Mesenchymal stem cell (in vitro differentiated cells and primary cell): ENCODE results near the gene RPH3AL.
A peak's percentile ranks its signal among the peaks of the same experiment; 100 is the strongest.

Source experiments
- DNase-seq: peaks from one replicate; pipeline ENCODE4 v3.0.0-alpha.2; 2013
- H2AFZ ChIP-seq: one replicate; pipeline ENCODE4 v1.6.1; 2013; ENCODE audit warnings: low read depth, mild to moderate bottlenecking, control low read depth, inconsistent platforms, low read length, moderate library complexity
- H2AK5ac ChIP-seq: 2 replicates; pipeline ENCODE4 v1.6.1; 2013; ENCODE audit warnings: low read length, moderate library complexity, mild to moderate bottlenecking, inconsistent platforms; ENCODE audit not compliant: severe bottlenecking
- H2BK120ac ChIP-seq: one replicate; pipeline ENCODE4 v1.6.1; 2013; ENCODE audit warnings: low read depth, mild to moderate bottlenecking, inconsistent platforms, low read length, moderate library complexity
- H2BK12ac ChIP-seq, 2 experiments: one replicate each; pipeline ENCODE4 v1.6.1; 2013; ENCODE audit warnings: inconsistent platforms in 2 of 2, low read length in 2 of 2, mild to moderate bottlenecking in 2 of 2, moderate library complexity in 2 of 2, control low read depth in 1 of 2
- H2BK15ac ChIP-seq: one replicate; pipeline ENCODE4 v1.6.1; 2013; ENCODE audit warnings: mild to moderate bottlenecking, low read depth, inconsistent platforms; ENCODE audit not compliant: poor library complexity, severe bottlenecking
- H2BK5ac ChIP-seq: 2 replicates; pipeline ENCODE4 v1.6.1; 2013; ENCODE audit warnings: low read depth, mild to moderate bottlenecking, low read length, control low read depth, inconsistent platforms; ENCODE audit not compliant: poor library complexity, severe bottlenecking
- H3K14ac ChIP-seq, 2 experiments: one replicate each; pipeline ENCODE4 v1.6.1; 2013; ENCODE audit warnings: inconsistent platforms in 2 of 2, low read length in 2 of 2, control low read depth in 1 of 2, mild to moderate bottlenecking in 1 of 2, moderate library complexity in 1 of 2
- H3K18ac ChIP-seq, 2 experiments: one replicate each; pipeline ENCODE4 v1.6.1; 2013; ENCODE audit warnings: inconsistent platforms in 2 of 2, low read length in 2 of 2, control low read depth in 1 of 2, low read depth in 1 of 2, mild to moderate bottlenecking in 1 of 2
- H3K23ac ChIP-seq, 2 experiments: one replicate each; pipeline ENCODE4 v1.6.1; 2013; ENCODE audit warnings: inconsistent platforms in 2 of 2, low read length in 2 of 2, mild to moderate bottlenecking in 2 of 2, moderate library complexity in 2 of 2, control low read depth in 1 of 2
- H3K27ac ChIP-seq: 2 replicates; pipeline ENCODE4 v1.5.1; 2013; ENCODE audit warnings: mild to moderate bottlenecking, moderate library complexity, low read length, control low read depth, inconsistent platforms; ENCODE audit not compliant: poor library complexity, severe bottlenecking
- H3K27me3 ChIP-seq, 2 experiments: 2 replicates each; pipeline versions ENCODE4 v1.6.1 to v1.7.0; 2013; ENCODE audit warnings: low read length in 2 of 2, mild to moderate bottlenecking in 2 of 2, moderate library complexity in 2 of 2, control low read depth in 1 of 2, inconsistent platforms in 1 of 2; ENCODE audit not compliant: control insufficient read depth in 1 of 2, insufficient read depth in 1 of 2
- H3K36me3 ChIP-seq, 2 experiments: 2 replicates each; pipeline versions ENCODE4 v1.6.1 to v1.7.0; 2013; ENCODE audit warnings: low read length in 2 of 2, control low read depth in 1 of 2, inconsistent platforms in 1 of 2, low read depth in 1 of 2, mild to moderate bottlenecking in 1 of 2; ENCODE audit not compliant: insufficient read depth in 2 of 2, control insufficient read depth in 1 of 2
- H3K4ac ChIP-seq, 2 experiments: one replicate each; pipeline ENCODE4 v1.6.1; 2013; ENCODE audit warnings: inconsistent platforms in 2 of 2, low read length in 2 of 2, mild to moderate bottlenecking in 2 of 2, moderate library complexity in 2 of 2, control low read depth in 1 of 2, low read depth in 1 of 2
- H3K4me1 ChIP-seq: 2 replicates; pipeline ENCODE4 v1.6.1; 2013; ENCODE audit warnings: low read depth, low read length, control low read depth; ENCODE audit not compliant: control insufficient read depth, insufficient read depth
- H3K4me2 ChIP-seq: 2 replicates; pipeline ENCODE4 v1.6.1; 2013; ENCODE audit warnings: low read length, mild to moderate bottlenecking, inconsistent platforms; ENCODE audit not compliant: poor library complexity, severe bottlenecking
- H3K4me3 ChIP-seq, 2 experiments: 2 replicates each; pipeline versions ENCODE4 v1.5.1 to v1.7.0; 2013; ENCODE audit warnings: low read length in 2 of 2, mild to moderate bottlenecking in 2 of 2, control low read depth in 1 of 2, low read depth in 1 of 2; ENCODE audit not compliant: insufficient read depth in 1 of 2
- H3K79me1 ChIP-seq: replicated peaks from 2 replicates; pipeline ENCODE4 v1.6.1; 2013; ENCODE audit warnings: mild to moderate bottlenecking, control low read depth, low read length, inconsistent platforms; ENCODE audit not compliant: poor library complexity, severe bottlenecking
- H3K9ac ChIP-seq: 2 replicates; pipeline ENCODE4 v1.7.0; 2013; ENCODE audit warnings: mild to moderate bottlenecking, low read length, moderate library complexity
- H3K9me3 ChIP-seq: 2 replicates; pipeline ENCODE4 v1.7.0; 2013; ENCODE audit warnings: mild to moderate bottlenecking, low read length; ENCODE audit not compliant: control insufficient read depth
- H4K8ac ChIP-seq: one replicate; pipeline ENCODE4 v1.6.1; 2013; ENCODE audit warnings: inconsistent platforms, mild to moderate bottlenecking, low read length, moderate library complexity
- H4K91ac ChIP-seq: one replicate; pipeline ENCODE4 v1.6.1; 2013; ENCODE audit warnings: mild to moderate bottlenecking, low read length, inconsistent platforms
- WGBS: methylation state at CpG from one replicate; pipeline ENCODE4 v1.1.7; 2013; ENCODE audit warnings: mixed read lengths; 5-methylcytosine and 5-hydroxymethylcytosine counted together

RPH3AL gene

DNA sequence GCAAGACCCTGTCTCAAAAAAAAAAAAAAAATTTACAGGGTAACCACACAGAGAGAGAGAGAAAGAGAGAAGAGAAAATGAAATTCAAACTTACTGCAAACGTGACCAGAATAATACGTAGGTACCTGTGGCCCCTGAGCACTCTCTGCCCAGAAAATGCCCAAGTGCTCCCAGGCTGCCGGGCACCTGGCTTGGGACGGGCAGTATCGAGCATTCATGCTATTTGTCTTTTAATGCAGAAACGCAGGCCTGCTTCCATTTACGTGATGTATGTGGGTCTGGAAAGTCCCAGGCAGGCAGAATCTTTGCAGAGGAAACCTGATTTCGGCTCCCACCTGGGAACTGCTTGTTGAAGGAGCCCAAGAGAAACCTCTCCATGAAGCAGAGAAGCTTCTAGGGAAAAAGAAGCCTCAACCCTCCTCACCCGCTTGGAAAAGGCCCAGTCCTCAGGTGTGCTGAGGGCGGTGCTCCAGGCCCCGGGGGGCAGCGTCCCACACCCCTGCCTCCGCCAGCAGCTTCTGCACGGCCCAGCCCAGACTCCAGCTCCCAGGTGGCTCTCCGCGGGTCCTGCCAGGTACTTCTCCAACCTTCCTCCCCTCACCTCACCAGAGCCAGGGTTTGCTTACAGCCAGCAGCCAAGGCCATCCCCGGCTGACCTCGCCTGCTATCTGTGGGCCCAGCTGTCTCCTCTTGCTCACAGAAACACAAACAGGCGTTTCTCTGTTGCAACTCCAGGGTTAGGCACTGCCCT is 14.0 kb downstream of the RPH3AL start:
- H3K4me1 ChIP-seq, result peaks cover 34% of the 10 kb centered on the region
- no peak overlapping the region for H4K8ac ChIP-seq
- H3K79me1 ChIP-seq, result peaks cover 41% of the 10 kb centered on the region
- H3K4me2 ChIP-seq, result no peak overlapping the region
- peak; percentile 52 for DNase-seq
- no peak overlapping the region for H3K23ac ChIP-seq
- H2BK12ac ChIP-seq, result peak overlapping the region in 1 of 2 experiments; percentile 68
- H4K91ac ChIP-seq, result peak overlapping the region; percentile 35
- 76% methylated on average over 19 of the region's 19 CpGs for WGBS
- peak overlapping the region; percentile 28 for H2AK5ac ChIP-seq
- no peak overlapping the region for H3K27ac ChIP-seq
- no peak overlapping the region for H3K4me3 ChIP-seq
- H2AFZ ChIP-seq, result no peak overlapping the region
- H3K36me3 ChIP-seq, result peaks cover 0 to 6% of the 10 kb centered on the region in 2 experiments
- H3K4ac ChIP-seq, result no peak overlapping the region
- H2BK120ac ChIP-seq, result no peak overlapping the region
- no peaks in the 10 kb centered on the region for H3K9me3 ChIP-seq
- no peak overlapping the region for H2BK15ac ChIP-seq
- H2BK5ac ChIP-seq, result no peak overlapping the region
- H3K9ac ChIP-seq, result no peak overlapping the region
- peak overlapping the region in 1 of 2 experiments; percentile 88 for H3K14ac ChIP-seq
- peaks cover 0 to 35% of the 10 kb centered on the region in 2 experiments for H3K27me3 ChIP-seq
- H3K18ac ChIP-seq, result peak overlapping the region in 1 of 2 experiments; percentile 56

- no peak overlapping the region for H4K91ac ChIP-seq
- no peak overlapping the region for H2BK120ac ChIP-seq
- no peak overlapping the region for H3K4me3 ChIP-seq
- peaks cover 37% of the 10 kb centered on the region for H3K79me1 ChIP-seq
- no peak overlapping the region for H3K18ac ChIP-seq
- H3K14ac ChIP-seq, result no peak overlapping the region
- no peak overlapping the region for H2BK5ac ChIP-seq
- H2BK12ac ChIP-seq, result no peak overlapping the region
- 94% methylated on average over 7 of the region's 7 CpGs for WGBS
- peaks cover 37% of the 10 kb centered on the region for H3K4me1 ChIP-seq
- no peak overlapping the region for H3K4me2 ChIP-seq
- no peak overlapping the region for H3K9ac ChIP-seq
- H2AFZ ChIP-seq, result no peak overlapping the region
- H3K9me3 ChIP-seq, result no peaks in the 10 kb centered on the region
- DNase-seq, result no peak
- H3K23ac ChIP-seq, result no peak overlapping the region
- H3K27me3 ChIP-seq, result peaks cover 0 to 37% of the 10 kb centered on the region in 2 experiments
- no peak overlapping the region for H4K8ac ChIP-seq
- no peak overlapping the region for H2BK15ac ChIP-seq
- no peak overlapping the region for H3K27ac ChIP-seq
- no peak overlapping the region for H2AK5ac ChIP-seq
- H3K36me3 ChIP-seq, result peaks cover 0 to 6% of the 10 kb centered on the region in 2 experiments
- no peak overlapping the region for H3K4ac ChIP-seq
Measured at GRCh38 chr17:337866-338265, 14.7 kb downstream of the RPH3AL start.

- Histone ChIP-seq H3K79me1 (peaks cover 39% of the 10 kb centered on the region), H2AK5ac (no peak overlapping the region), H3K9ac (no peak overlapping the region), H4K8ac (no peak overlapping the region), H3K4me1 (peaks cover 41% of the 10 kb centered on the region), H3K14ac (no peak overlapping the region), H3K4me3 (no peak overlapping the region), H2BK15ac (no peak overlapping the region), H3K4ac (no peak overlapping the region), H3K4me2 (no peak overlapping the region), H2BK120ac (no peak overlapping the region), H3K27me3 (peaks cover 0 to 41% of the 10 kb centered on the region in 2 experiments), H4K91ac (no peak overlapping the region), H2BK5ac (no peak overlapping the region), H3K36me3 (peaks cover 0 to 6% of the 10 kb centered on the region in 2 experiments), H2BK12ac (no peak overlapping the region), H3K9me3 (no peaks in the 10 kb centered on the region), H3K18ac (no peak overlapping the region), H2AFZ (no peak overlapping the region), H3K27ac (no peak overlapping the region), H3K23ac (no peak overlapping the region)
- DNase-seq, result no peak
- WGBS, result 92% methylated on average over 15 of the region's 15 CpGs
Measured at GRCh38 chr17:337453-337852, 15.2 kb downstream of the RPH3AL start.

GRCh38 chr17:337022-337420 is 15.6 kb downstream of the RPH3AL start:
- peaks cover 39% of the 10 kb centered on the region for H3K79me1 ChIP-seq
- peaks cover 0 to 45% of the 10 kb centered on the region in 2 experiments for H3K27me3 ChIP-seq
- no peak overlapping the region for H3K4me3 ChIP-seq
- H3K4me2 ChIP-seq, result no peak overlapping the region
- H4K8ac ChIP-seq, result no peak overlapping the region
- no peak overlapping the region for H2AK5ac ChIP-seq
- WGBS, result 97% methylated on average over 12 of the region's 12 CpGs
- H2BK15ac ChIP-seq, result no peak overlapping the region
- H3K4me1 ChIP-seq, result peaks cover 44% of the 10 kb centered on the region
- no peak overlapping the region for H3K9ac ChIP-seq
- no peak overlapping the region for H2AFZ ChIP-seq
- no peak overlapping the region for H3K4ac ChIP-seq
- no peak overlapping the region for H3K23ac ChIP-seq
- no peak overlapping the region for H3K18ac ChIP-seq
- H3K9me3 ChIP-seq, result no peaks in the 10 kb centered on the region
- no peak overlapping the region for H2BK5ac ChIP-seq
- no peak overlapping the region for H4K91ac ChIP-seq
- H2BK120ac ChIP-seq, result no peak overlapping the region
- DNase-seq, result no peak
- no peak overlapping the region for H2BK12ac ChIP-seq
- H3K36me3 ChIP-seq, result peaks cover 0 to 6% of the 10 kb centered on the region in 2 experiments
- no peak overlapping the region for H3K27ac ChIP-seq
- no peak overlapping the region for H3K14ac ChIP-seq
